CD4-positive, alpha-beta T cell treated with Interleukin-15 for 1 hour (primary cell): Measurements from ENCODE around the gene IL1B.
"Not testable (repeated sequence)": the region's sequence is repeated elsewhere in the genome, so short reads cannot be mapped to it uniquely, and the experiment has no call there.

Experiments used
- DNase-seq: peaks from one replicate; pipeline ENCODE4 v3.0.0-alpha.2; 2020

IL1B gene

DNA sequence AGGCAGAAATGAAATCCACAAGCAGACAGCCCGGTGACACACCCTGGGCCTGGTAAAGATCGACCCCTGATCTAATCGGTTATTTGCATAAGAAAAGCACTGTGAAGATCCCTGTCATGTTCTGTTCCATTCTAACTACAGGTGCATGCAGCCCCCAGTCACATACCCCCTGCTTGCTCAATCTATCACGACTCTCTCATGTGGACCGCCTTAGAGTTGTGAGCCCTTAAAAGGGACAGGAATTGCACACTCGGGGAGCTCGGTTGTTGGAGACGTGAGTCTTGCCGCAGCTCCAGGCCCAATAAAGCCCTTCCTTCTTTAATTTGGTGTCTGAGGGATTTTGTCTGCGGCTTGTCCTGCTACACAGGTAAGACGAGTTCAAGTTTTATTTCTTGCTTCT lies 13.4 kb upstream of the IL1B start:
- no peak for DNase-seq

DNA sequence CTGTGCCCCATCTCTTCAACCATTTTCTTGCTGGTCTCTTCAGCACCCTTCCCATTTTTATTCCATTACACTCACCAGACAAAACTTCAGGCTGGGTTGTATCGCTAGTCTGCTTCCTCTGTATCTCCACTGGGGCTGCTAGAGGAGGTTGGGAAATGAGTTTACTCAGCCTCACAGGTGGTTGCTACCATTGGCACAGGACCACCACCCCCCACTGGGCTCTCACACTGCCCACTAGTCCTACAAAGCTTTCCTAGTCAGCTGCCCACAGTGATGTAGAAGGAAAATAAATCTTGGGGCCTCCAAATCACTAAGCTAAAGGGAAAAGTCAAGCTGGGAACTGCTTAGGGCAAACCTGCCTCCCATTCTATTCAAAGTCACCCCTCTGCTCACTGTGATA lies 12.3 kb upstream of the IL1B start:
- DNase-seq = no peak

DNA sequence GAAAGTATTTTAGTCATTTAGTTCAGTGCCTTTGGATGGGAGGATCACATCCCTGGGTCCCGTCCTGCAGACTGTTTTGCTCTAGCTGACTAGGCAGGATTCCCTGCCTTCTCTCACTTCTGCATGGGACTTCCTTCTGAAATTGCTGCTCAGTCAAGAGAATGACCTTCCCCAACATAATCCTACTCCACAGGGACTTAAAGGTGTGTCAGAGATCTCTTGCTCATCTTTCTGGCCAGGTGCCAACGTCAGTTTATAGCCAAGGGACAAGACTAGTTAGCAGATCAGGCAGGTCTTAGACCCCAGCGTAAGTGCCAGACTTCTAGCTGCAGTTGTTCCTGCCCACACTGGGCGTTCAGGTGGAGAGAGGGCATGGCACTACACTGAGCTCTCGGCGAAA lies 9.5 kb upstream of the IL1B start:
- DNase-seq = no peak

DNA sequence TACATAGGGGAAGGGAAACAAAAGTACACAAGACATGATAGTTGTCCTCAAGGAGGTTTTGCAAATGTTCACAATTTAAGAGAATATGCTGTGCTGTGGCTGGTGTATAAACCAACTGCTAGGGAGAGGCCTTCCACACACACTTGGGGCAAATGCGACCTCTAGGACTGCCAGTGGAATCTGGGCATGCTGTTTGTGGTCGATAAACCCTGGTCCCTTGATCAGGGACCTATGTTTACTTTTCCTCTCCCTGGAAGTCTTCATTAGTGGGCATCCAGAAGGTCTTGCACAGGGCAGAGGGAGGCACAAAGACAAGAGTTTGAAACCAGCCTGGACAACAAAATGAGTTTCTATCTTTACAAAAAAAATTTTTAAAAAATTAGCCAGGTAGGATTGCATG lies 7.3 kb upstream of the IL1B start:
- DNase-seq = no peak

DNA sequence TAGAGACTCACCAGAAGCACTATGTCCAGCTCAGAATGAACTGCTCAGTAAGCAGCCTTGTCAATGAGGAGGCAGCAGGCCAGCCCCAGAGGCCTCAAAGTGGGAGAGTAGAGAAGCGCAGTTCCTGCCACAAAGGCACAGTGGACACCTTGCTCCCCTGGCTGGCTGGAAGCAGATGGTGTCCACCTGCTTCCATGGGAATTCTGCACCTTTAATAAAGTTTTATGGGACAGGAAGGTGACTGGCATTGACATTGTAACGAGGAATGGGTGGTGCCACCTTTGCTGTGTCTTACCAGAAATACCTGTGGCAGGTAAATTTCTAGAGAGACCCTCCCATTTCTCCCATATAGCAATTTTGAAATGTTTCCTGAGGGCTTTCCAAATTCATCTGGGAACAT lies 6.7 kb upstream of the IL1B start:
- no peak for DNase-seq

DNA sequence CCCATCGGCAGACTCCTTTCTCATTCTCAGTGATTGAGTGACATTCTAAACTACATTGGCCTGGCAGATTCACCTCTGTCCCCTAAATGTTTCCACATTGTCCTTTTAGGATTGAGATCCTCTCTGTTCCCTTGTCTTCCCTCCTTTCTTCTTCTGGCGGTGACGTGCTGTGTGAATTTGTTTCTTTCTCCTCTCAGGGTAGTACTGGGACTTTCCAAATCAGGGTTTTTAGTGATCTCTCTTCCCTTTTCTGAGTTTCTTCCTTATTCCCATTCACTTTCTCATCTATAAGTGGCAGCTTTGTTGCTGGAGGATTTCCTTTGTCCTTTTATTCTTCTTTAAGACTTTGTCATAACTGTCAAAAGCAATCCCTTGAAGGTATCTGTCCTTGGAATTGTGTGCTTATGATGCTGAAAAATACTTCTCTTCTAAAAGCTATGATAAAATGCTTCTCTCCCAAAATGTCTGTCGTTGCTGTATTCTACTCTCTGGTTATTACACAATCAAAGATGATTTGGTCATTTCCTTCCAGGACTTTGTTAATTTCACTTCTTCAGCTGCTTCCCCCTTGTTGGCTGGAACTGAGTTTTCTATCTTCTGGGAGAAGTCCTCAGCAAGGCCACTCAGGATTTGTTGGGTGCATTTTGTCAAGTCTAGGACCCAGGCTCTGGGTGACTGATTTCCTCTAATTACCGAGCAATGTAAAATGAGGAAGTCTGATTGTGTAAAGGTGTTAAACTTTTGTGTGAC lies 4.9 kb upstream of the IL1B start:
- DNase-seq = peak; percentile 60

DNA sequence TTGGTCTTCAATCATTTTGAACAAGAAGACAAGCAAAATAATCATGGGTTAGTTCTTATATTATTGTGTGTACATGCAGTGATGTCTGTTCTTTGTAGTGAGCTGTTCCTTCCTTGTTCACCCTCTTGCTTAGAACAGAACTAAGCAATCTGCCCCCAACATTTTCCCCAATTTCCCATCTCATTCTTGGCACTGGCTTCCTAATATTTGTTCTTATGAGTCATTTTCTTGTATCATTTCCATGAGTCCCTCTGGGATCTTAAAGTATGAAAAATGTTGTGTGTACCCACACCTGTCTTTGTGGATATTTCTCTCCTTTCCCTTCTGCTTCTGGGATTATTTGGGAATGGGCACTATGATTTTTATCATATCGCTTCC lies 3.5 kb upstream of the IL1B start:
- no peak for DNase-seq

DNA sequence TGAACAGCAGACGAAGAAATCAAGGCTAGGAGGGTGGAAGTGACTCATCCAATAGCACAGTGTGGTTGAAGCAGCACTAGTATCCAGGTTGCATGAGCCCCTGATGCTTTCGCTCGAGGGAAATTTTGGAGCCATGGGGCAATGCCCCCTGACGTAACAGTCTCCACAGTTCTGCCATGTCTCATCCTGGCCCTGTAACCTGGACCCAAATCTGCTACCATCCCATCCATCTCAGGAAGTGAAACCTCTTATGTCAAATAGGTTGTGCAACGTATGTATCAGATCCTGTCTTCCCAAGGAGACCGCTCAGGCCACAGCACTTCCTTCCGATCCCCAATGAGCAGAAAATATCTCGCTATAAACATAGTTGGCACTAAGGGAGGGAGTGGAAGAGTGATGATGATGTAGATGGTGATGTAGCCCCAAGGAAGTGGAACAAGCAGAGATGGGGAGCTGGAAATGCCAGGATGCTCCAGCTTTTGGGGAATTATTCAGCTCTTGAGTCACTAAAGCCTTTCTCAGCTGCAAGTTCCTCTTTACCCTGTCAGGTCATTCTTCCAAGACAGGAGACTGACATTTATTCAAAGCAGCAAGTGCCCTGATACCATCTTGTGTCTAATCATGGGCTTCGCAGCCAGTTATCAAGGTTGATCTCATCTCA lies 3.0 kb upstream of the IL1B start:
- DNase-seq = peak; percentile 86

DNA sequence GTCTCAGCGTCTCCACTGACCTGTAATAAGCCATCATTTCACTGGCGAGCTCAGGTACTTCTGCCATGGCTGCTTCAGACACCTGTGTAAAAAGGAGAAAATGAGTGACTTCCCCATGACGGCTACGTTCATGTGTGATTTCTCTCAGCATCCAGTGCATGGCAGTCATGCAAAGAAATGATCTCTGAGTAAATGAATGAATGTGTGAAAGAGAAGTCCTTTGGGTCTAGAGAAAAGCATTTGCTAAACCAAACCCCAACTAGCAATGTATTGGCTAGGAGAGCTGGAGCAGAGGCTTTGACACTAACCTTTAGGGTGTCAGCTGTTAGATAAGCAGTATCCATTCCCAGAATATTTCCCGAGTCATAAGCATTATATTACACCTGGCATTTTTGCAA lies 417 bp downstream of the IL1B start:
- DNase-seq = no peak

DNA sequence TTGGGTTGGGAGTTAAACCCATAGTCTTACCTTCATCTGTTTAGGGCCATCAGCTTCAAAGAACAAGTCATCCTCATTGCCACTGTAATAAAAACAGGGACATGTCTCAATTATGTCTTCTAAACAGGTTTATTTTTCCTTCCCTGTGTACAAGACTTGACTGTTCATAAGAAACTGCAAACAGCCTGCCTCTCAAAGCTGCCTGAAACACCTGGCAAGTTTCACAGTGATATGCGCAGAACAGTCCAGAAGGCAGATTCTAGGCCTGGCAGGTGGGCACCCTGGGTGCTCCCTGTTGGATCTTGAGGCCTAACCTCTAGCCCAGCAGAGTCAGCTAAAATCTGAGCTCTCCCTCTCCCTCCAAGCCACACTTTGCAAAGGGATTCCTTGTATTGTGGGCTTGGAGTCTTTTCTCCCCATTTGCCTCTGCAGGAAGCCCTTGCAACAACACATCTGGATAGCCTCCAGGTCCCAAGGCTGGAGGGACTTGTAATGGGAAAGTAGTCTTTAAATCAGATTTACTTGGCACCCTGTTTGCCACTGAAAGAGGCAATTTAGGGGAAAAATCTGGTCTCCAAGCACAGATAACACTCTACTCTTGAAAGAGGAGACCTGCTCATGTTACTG lies 930 bp downstream of the IL1B start:
- peak; percentile 19 for DNase-seq

DNA sequence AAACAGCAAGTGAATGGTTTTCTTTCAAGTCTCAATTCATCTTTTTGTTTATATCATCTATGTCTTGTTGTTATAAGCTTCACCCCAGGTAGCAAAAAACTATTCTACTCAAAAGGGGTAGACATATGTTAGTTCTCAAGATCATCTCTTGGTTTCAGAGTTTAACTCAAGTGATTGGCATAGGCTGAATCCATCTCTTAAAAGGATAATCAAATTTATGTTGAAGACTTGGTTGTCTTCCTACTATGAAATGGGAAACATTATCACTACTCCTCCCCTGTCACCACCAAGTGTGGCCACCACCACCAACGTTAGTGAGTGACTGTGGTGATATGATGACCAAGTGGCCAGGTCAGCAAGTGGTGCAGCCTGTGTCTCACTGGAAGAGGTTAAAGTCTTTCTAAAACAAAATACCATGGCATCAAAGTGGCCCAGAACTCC lies 1.5 kb downstream of the IL1B start:
- no peak for DNase-seq

DNA sequence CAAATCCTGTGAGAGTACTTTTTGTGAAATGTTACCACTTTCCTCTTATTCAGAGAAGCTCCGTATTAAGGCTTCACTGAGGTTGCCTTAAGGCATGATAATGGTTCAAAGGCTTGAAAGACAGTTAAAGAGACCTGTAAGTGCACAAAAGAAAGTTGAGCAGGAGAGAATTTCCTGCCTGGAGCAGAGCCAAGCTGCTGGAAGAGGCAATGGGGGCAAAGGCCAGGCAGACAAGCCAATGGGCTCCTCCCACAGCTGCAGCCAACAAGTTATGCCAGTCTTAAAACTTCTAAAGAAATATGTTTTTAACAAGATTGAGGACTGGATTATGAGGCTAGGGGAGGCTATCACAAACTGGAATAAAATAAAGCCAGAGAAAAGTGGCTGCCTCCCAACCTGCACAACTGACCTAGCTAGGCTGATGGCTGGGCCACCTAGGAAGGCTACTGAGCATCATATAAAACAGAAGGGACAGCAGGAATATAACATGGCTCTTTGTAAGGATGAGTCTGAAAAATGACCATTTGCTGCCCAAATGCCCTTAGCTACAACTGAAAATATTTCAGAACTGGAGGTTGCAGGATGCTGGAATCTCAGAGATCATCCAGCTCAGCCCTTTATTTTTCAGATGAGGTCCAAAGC lies 2.1 kb downstream of the IL1B start:
- no peak for DNase-seq

DNA sequence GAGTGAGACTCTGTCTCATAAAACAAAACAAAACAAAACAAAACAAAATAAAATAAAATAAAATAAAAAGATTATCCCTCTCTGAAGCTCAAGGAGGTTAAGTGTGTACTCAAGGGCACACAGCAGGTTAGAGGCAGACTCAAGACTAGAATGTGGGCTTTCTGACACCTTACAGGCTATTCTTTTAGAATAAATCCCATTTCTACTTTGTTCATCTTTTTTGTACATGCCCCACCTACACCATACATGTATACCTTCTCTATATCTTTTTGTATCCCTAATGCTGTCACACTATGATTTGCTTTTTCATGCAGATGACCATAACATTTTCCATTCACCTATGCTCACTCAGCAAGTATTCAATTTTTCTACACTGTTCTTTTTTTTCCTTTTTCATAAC lies 2.6 kb downstream of the IL1B start:
- no peak for DNase-seq

DNA sequence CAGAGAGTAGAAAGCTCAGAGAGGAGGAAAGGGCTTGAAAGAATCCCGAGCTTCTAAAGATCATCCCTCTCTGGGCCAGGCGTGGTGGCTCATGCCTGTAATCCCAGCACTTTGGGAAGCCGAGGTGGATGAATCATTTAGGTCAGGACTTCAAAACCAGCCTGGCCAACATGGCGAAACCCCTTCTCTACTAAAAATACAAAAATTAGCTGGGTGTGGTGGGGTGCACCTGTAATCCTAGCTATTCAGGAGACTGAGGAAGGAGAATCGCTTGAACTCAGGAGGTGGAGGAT lies 3.0 kb downstream of the IL1B start:
- not testable (repeated sequence) for DNase-seq

DNA sequence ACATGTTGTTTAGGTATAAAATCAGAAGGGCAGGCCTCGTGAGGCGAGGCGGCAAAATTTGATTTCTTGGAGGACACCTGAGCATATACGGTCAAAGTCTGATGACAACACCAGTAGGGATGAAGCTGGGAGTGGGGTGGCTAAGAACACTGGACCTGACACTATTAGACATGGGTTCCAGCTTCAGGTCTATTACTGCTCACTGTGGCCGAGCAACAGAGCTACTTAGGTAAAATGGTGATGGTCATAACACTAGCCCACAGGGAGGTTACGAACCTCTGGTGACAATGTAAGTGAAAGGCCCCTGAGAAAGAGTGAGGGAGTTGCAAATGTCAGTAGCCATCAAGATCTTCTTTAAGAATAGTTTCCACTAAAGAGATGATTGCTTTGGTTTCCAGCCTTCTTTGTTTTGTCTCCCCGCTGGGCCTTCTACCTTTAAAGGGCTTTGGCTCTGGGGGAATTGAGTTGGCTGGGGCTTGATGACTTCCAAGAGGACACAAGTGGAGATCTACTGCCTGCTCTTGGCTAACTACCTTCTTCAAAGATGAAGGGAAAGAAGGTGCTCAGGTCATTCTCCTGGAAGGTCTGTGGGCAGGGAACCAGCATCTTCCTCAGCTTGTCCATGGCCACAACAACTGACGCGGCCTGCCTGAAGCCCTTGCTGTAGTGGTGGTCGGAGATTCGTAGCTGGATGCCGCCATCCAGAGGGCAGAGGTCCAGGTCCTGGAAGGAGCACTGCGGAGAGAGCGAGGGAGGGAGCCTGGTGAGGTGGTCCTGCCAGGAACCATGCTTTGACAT lies 3.5 kb downstream of the IL1B start:
- DNase-seq = peak; percentile 53

DNA sequence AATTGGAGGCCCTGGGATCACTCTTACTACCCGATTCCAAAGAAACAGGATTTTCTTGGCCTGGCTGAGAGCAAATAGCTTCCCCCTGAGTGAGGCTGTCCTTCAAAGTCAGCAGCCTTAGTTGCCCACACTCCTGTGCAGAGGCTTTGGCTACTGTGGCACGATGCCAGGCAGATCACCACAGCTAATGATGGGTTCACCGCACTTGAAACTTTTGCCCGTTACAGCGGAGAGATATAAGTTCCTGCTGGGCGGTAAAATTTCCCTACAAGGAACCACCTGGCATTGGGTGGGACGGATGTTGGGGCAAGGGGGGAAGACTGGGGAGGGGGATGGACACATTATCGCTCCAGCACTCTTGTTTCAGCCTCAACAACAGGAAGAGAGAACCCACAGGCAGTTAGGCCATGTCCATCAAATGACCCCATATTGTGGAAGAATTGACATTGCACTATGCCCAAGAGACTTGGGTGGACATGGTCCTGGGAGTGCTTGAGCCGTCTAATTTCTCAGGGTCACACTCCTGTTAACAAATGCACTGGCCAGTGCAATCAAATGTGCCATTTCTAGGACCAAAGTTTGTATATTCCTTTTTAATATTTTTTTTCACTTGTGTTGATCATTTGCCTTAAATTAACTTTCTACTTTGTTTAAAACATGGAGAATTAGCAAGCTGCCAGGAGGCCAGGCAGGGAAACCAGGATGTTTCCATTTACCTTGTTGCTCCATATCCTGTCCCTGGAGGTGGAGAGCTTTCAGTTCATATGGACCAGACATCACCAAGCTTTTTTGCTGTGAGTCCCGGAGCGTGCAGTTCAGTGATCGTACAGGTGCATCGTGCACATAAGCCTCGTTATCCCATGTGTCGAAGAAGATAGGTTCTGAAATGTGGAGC lies 4.4 kb downstream of the IL1B start:
- peak; percentile 56 for DNase-seq

DNA sequence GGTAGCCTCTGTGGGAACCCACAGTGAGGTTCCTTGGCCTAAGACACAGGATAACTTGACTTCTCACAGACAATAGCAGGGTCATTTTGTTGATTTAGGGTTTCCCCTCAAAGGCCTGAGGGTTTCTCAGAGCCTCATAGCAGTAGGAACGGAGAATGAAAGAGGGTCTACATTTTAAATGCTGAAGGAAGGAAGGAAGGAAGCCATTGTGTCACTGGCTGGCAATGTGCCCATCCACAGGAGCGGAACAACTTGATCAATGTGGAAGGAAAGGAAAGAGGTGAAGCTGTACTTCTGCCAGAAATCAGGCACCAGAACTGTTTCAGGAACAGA lies 5.1 kb downstream of the IL1B start:
- peak; percentile 43 for DNase-seq

DNA sequence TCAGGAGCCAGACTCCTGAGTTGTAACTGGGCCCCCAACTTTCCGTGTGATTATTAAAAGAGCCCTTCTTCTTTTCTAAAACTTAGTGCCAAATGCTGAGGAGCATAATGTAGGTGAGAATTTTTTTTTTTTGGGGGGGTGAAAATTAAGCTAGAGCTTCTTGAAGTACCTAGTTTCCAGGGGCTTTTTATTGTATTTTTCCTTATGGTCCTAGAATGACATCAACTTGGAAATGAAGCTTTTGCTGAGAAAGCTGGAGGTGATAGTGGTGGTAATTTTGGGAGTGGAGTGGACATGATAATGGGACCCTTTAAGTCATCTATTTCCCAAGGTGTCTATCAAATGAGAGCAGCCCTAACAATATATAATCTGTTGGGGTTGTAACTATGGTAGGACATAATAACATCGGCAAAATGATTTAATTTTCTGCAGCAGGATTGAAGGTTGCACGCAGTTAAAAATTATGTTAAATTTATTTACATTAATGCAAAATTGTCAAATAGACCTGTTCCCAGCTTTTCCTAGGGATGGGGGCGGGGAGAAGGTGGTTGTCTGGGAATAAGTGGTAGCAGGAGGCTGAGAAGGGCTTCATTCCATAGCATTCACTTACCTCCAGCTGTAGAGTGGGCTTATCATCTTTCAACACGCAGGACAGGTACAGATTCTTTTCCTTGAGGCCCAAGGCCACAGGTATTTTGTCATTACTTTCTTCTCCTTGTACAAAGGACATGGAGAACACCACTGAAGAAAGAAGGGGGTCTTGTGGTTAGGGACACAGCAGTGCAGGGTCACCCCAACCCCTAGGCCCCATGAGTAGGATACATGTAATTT lies 5.7 kb downstream of the IL1B start:
- DNase-seq = peak; percentile 24

DNA sequence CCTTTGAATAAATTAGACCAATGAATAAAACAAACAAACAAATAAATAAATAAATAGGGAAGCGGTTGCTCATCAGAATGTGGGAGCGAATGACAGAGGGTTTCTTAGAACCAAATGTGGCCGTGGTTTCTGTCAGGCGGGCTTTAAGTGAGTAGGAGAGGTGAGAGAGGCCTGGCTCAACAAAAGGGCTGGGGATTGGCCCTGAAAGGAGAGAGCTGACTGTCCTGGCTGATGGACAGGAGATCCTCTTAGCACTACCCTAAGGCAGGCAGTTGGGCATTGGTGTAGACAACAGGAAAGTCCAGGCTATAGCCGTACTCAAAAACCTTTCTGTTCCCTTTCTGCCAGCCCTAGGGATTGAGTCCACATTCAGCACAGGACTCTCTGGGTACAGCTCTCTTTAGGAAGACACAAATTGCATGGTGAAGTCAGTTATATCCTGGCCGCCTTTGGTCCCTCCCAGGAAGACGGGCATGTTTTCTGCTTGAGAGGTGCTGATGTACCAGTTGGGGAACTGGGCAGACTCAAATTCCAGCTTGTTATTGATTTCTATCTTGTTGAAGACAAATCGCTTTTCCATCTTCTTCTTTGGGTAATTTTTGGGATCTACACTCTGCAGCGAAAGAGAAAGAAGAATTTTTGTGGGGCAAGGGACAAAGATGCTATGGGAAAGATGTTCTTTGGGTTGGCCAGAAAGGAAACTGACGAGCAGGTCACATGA lies 6.5 kb downstream of the IL1B start:
- peak; percentile 52 for DNase-seq

DNA sequence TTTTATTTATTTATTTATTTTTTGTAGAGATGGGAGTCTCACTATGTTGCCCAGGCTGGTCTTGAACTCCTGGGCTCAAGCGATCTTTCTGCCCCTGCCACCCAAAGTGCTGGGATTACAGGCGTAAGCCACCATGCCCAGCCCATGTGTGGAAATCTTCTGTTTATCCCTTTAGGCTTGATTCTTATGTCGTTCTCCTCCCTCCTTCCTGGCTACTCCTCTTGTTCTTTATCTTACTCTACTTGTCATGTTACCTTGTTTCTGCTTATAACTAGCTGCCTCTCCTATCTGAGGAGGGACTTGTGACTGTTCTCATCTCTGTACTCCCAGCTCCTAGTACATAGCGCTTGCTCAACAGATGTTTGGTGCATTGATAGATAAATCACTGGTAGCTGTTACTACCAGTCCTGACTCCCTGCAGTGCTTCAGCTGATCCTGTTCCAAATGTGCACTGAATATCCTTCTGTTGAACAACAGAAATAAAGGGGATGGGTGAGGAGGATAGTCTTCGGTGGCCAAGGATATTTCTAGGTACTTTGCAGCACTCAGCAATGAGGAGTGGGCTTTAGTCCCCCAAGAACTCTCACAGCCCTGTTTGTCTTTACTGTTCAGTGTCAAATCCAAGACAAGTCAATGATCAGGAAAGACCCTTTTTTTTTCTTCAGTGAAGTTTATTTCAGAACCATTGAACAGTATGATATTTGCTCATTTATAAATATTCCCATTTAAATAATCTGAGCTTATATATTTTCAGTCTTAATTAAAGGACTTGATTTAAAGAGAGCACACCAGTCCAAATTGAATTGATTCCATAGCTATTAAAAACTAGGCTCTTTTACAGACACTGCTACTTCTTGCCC lies 7.2 kb downstream of the IL1B start:
- DNase-seq = peak; percentile 49
